Right kidney (tissue), 1 donor: ENCODE measurements around the gene SUGCT.

Experiments used
- DNase-seq: peaks from one replicate; pipeline ENCODE4 v3.0.0-alpha.2; 2016

Gene SUGCT

GRCh38 chr7:40694026-40694809 lies 559.4 kb downstream of the SUGCT start:
- no peak for DNase-seq

GRCh38 chr7:40694991-40695390 lies 560.2 kb downstream of the SUGCT start:
- DNase-seq = no peak

GRCh38 chr7:40697653-40698052 lies 562.8 kb downstream of the SUGCT start:
- no peak for DNase-seq

- DNase-seq = no peak
Observed at GRCh38 chr7:40698214-40698920, 563.6 kb downstream of the SUGCT start.

DNA sequence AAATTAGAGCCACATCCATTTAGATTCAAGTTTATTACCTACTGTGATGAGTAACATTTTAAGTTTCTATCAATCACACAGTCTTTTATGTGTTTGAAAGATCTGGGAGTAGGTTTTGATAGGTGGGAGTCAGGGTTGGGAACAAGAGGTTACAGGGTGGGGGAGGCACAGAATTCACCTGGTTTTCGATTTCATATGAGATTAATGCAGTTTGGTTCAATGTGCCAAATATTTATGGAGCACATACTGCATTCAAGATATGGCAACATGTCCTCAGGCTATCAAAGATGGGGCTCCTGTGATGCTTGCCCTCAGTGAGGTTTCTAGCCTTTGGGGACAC lies 564.1 kb downstream of the SUGCT start:
- DNase-seq = no peak

GRCh38 chr7:40700653-40701421 lies 566.0 kb downstream of the SUGCT start:
- no peak for DNase-seq

DNA sequence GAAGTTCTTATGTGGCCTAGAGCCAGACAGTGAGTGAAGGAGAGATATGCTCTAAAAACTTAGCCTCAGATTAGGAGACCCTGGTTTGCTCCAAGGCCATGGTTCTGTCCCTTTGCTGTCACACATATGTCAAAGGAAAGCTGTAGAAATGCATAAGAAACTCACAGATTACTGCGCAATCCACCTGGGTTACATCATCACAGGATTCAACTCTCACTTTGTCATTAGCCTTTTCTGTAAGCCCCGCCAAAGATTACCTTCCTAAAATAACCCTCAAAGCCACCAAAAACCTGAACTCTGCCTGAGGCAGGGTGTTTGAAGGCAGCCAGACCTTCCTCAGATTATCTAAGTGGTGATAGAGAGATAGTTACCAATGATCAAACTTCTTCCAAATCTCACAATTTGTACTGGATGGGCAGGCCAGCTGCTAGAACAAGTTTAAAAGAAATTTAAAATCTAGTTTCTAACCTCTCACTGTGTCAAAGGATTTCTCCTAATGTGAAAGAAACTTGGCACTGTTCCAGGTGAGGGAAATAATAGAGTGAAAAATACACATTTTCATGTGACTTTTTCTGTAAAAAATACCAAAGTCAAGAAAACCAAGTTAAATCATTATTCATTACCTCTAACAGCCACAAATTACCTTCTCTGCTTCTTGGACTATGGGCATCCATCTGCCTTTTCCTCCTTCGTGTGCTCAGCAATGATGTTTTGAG lies 567.2 kb downstream of the SUGCT start:
- DNase-seq = no peak

DNA sequence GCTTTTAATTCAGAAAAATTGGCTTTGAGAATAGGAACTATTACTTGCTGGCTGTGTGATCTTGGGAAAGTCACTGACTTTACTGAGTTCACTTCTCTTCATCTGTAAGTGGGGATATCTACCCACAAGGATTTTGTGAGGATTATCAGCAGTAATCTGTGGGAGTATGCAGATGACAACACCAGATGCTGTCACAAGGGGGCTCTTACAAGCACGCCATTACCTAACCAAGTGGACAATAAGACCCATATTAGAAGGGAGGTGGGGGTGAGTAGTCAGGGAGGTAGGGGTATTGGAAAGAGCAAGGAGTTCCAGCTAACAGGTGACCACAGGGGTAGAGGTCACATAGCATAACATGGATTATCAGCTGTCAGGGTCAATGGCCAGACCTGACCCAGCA lies 569.4 kb downstream of the SUGCT start:
- no peak for DNase-seq

GRCh38 chr7:40706829-40707228 lies 572.0 kb downstream of the SUGCT start:
- DNase-seq = no peak

DNA sequence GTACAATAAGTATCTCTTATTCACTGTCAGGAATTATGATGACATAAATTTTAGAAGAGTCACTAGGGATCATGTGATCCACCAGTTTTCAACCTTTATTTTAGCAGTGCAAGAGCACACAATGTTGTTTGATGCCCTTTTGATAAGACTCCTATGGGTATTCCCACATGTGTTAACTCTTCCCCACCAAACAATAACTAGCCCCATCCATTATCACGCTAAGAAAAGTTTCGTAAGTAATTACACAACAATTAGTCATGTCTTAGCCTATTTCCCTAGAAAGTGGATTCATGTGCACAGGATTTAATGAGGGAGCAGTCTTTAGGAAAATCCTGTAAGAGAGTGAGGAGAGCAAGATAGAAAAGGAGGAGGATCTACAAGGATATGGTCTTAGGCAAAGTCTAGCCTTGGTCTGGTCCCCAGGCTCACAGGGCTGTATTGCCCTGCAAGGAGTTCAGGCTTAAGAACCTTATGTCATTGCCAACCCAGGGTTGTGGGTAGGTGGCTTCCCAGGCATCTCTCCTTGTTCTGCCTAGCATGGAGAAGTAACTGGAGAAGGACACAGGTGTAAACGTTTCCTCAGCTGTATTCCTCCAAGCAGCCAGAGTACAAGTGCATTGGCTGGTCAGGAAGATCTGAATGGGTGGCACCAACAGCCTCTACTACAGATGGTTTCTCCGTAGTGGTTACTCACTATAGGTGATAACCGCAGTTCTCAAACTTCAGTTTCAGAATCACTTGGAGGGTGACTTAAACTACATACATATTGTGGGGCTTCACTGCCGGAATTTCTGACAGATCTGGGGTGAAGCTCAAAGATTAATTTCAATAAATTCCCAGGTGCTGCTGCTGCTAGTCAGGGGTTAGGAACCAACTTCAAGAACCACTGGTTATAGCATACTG lies 574.5 kb downstream of the SUGCT start:
- DNase-seq = no peak

DNA sequence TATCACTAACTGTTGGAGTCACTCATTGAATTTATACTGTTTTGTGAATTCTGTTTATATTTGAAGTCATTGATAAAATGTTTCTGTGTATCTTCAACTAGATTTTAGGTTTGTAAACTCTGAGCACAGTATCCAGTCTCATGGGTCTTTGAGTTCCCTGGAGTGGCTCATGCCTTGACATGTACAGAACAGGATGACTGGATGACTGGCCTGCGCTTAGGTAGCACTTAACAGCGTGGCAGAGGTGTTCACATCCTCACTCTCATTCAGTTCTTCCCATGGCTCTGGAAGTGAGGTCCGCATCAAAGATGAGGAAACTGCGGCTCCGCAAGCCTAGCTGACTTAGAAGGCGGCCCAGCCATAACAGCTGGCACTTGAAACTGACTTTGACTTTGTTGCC lies 576.9 kb downstream of the SUGCT start:
- no peak for DNase-seq

DNA sequence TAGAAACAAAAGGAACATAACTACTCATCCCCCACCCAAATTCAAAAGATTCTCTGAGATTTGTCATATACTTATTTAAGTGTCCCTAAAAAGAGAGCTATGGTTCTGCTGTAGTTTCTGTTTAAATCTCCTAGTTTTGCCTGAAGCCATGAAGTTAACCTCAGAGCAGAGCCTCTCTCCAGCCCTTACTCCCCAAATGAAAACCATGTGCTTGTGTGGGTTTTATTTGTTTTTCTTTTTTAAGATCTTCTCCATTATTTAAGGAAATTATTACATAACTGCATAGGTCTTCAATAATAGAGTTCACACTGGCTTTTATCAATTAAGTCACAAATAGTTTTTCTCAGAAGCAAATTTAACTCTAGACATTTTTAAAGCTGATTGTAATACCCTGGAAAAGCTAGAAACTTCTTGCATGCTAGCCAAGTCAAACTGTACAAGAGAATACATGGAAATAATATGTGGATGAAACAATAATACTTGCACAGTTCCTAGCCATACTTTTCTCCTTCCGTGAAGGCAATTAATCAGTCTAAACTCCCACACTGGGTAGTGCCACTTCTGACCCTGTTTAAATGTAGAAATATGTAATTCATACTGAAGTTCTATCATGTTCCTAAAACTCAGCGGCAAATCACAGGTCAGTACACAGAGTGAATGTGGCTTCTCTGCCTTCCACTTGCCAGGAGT lies 579.7 kb downstream of the SUGCT start:
- DNase-seq = no peak

GRCh38 chr7:40715053-40715430 lies 580.2 kb downstream of the SUGCT start:
- DNase-seq = no peak

DNA sequence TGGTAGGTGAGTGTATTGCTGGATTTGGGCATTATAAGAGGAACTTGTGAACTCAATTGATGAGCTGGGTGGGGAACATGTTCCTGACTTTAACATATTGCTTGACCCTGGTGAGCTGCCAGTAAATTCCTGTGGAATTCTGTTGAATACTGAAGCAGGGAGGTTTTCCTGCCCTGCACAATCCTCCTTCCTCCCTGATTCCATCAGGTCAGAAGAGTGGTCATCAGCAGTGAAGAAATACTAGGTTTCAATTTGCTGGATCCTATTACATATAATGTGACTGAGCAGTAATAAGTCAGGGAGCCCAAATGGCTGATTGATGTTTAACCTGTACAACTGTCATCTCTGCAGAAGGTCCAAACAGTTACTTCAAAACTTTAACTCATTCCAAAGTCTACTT lies 581.2 kb downstream of the SUGCT start:
- no peak for DNase-seq

GRCh38 chr7:40717242-40717641 lies 582.4 kb downstream of the SUGCT start:
- DNase-seq = no peak

- no peak for DNase-seq
Observed at GRCh38 chr7:40720416-40720815, 585.6 kb downstream of the SUGCT start.

- no peak for DNase-seq
Observed at GRCh38 chr7:40721342-40721949, 586.6 kb downstream of the SUGCT start.

GRCh38 chr7:40722242-40722641 lies 587.4 kb downstream of the SUGCT start:
- no peak for DNase-seq

- no peak for DNase-seq
Observed at GRCh38 chr7:40723829-40724228, 589.0 kb downstream of the SUGCT start.

- DNase-seq = no peak
Observed at GRCh38 chr7:40726559-40726958, 591.8 kb downstream of the SUGCT start.

DNA sequence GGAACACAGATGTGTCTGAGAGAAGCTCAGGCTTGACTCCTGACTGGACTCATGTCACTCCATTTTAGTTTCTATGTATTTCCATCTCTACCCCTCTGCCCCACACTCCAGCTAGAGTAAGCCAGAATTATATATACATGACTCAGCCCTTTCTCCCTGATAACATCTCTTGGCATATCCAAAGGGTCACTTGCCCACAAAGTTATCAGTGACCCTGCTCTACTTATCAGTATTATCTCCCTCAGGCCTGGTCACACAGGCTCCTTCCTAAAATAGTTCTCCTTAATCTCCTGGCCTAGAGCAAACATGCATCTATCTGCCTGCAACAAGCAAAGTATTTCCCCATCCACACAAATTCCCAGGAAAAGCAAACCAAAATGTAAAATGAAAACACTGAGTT lies 598.3 kb downstream of the SUGCT start:
- DNase-seq = no peak
